Suppressor macrophage treated with lipopolysaccharide for 4 hours (primary cell): ENCODE measurements around the gene HOMER2.
"Not testable (repeated sequence)": the region's sequence is repeated elsewhere in the genome, so short reads cannot be mapped to it uniquely, and the experiment has no call there.

Experiments used
- DNase-seq: peaks from one replicate; pipeline ENCODE4 v3.0.0-alpha.2; 2020

HOMER2 gene

DNA sequence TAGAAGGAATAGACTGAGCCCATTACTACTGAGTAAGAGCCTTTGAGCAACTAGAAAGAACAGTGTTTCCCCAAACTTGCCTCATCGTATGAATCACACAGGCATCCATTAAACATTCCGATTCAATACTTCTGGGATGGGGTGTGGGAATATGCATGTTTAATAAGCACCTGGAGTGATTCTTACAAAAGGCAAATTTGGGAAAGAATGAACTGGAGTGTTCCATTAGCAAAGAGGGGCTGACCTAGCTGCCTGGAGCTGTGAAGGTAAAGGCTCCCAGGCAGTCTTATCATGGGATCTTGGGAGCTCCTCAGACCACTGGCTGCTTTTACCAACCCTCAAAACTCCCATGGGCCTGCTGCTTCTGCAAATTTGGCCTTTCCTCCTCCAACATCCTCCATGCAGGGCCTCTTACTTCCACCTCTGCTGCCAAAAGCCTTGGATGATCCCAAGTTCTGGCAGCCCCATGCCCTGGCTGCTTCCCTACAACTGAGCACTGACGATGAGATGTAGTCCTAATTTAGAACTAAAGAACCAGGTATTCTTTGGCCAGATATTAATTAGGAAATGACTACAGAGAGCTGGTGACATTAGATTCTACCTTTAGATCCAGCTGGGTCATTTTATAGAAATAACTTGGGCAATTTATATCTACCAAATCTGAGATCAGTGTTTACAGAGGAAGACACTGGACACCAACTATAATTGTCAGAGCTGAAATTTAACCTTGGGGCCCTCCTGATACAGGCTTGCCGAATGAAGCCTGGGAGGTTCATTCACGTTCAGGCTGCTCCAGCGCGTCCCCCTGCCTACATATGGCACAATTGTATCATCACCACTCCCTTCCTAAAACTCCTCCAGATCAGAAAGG is 11.2 kb upstream of the HOMER2 start:
- no peak for DNase-seq

DNA sequence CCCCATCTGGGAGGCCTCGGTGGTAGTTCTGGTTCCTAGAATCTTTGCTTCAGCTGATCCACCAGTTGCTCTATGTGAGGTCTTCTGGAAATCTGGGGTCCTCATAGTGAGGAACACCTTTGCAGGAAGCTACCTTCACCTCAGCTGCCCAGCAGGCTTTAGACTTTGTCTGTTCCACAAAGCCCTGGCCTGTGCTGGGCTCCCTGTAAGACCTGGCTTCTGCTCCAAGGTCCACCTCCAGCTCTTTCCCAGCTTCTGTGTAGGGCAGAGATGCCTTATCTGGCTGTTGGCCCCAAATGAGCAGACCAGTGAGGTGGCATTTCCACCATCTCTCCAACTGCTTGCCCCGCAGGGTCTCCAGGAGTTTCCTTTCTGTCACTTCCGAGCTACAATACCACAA is 8.2 kb upstream of the HOMER2 start:
- DNase-seq = no peak

DNA sequence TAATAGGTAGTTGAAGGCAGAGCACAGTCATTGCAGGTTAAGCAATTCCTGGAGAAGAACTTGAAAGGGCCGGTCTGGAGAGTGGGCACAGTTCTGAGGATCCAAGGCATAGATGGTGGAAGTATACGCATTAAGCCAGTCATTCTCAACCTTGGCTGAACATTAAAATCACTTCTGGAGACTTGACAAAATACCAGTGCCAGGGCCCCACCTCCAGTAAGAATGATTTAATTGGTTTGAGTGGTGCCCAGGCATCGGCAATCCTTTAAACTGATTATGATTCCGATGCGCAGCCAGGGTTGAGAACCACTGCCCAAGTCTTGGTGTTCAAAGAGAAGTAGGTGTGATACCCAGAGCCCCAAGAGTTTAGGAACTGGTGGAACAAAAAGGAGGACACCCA is 6.9 kb upstream of the HOMER2 start:
- no peak for DNase-seq

DNA sequence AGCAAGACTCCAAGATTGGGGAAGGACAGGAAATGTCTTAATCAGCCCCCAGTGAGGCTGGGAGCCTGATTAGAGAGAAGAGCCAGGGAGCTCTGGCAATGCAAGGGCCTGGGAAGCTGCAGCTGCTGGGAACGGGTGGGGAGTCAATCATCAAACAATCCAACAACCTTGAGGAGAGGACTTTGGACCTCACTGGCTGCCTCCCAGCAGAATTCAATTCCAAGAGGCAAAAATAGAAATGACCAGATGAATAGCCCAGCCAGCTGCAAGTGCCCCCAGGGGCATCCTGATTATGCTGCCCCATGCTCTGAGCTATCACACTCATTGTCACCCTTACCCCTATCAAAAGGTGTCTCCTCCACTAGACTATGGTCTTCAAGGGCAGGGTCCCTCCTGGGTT is 6.1 kb upstream of the HOMER2 start:
- no peak for DNase-seq

DNA sequence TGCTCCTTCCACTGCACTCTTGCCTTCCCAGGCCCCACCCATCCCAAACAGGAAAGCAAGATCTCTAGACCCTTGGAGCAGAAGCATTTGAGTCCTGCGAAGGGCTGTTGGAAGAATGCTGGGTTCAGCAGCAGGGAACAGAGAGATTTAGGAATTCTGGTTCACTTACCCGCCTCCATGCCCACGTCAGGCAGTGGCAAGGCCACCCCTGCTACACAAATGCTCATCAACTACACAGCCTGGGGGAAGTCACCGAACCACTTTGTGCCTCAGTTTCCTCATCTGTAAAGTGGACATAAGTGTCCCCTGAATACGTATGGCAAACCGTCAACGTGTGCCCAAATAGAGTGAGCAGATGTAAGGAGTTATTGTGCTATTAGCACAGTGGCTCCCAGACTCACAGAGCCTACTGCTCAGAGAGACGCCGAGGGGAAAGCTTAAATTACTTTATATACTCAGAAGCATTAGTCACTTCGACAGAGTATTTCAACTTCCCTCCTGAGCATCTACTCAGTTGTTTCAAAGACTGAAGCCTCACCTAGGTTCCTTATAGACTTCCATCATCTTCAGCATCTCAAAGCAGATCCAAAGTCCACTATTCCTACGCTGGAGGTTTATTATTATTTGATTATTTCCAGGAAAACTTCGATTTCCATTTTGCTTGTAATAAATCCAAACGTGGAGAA is 905 bp downstream of the HOMER2 start:
- DNase-seq = peak; percentile 23

DNA sequence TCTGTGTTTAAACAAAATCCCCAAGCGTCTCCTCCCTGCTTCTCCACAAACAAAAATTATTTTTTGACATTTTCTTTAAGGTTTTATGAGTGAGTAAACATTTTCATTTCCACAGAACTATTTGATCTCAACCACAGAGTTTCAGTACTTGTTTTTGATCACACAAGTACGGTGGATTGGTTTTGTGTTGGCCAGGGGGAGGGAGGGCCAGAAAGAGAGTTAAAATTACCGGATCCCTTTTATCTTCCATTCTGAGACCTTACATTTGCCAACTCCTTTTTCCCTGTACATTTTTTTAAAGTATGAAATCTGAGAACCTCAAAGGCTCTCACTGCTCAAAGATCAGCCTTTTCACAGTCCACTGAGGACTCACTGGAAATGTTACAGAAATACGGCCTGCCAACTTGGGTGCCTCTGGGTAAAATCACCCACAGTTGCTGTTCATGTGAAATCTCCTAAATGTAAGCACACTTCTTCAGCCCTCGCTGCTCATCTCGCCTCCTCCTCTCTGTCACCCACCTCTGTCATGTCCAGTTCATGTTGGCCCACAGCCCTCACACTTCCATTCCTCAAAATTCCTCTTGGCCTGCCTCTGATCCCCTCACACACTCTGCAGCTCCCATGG is 1.7 kb downstream of the HOMER2 start:
- no peak for DNase-seq

DNA sequence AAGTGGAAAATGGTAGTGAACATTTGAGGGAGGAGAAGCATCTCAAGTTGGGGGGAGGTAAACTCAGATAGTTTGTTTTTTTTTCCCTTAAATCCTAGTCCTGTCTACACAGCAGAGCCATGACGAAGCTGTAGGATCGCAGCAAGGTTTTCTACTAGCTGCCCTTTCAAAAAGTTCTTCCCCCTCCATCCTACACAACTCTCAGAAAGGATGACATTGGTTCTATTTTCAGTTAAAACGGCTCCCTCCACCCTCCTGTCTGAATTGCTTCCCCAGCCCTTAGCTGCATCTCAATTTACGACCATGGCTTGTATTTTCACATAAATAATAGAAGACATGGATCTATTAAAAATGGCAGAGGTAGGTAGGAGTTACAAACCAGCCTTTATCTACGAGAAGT is 2.2 kb downstream of the HOMER2 start:
- no peak for DNase-seq

DNA sequence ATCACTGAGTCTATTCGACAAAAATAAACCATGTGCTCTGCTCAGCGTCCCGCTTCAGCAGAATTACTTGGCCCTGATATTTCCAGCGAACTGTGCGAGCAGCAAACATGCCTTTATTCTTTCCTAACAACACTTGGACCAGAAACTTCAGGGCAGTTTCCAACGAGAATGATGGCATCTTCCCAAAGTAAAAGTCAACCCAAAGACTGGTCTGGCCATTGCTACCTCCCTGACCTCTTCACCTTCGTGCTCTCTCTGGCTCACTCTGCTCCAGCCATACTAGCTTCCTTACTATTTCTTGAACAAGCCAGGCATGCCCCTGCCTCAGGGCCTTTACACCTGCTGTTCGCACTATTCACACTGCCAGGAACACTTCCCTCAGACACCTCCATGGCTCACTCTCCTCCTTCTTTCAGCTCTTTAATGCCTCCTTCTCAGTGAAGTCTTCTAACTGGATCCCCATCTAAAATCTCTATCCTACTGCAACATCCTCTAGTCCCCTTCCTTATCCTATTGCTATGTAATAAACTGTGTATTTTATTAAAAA is 6.3 kb downstream of the HOMER2 start:
- no peak for DNase-seq

DNA sequence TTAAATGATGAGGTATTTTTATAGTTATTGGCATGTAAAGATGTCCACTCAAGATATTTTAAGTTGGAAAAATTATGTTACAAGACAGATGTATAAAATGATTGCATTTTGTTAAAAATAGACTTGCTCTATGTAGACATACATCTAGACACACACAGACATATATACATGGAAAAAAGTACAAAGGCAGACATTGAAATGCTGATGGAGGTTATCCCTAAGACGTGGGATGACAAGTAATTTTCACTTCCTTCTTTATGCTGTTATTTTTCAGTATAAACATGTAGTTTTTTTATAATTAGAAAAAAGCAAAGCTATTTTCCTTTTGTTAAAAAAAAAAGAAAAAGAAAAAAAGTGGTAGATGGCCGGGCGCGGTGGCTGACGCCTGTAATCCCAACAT is 7.2 kb downstream of the HOMER2 start:
- peak; percentile 19 for DNase-seq

DNA sequence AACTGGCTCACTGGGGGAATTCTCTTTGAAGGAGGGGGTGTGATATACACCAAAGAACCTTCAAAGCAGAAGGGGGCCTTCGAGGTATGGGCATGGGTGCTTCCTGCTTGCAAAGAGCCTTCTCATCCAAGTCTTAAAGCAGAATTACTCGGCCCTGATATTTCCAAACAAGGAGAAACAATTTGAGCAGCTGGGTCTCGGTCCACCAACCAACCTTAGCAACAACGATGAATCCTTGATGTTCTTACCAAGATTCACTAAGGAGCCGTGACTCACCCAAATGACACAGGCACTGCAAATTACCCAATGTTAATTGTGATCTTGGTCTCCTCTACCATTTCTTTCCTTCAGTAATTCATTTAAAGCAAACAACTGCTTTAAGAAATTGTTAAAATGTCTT is 7.7 kb downstream of the HOMER2 start:
- DNase-seq = peak; percentile 63

DNA sequence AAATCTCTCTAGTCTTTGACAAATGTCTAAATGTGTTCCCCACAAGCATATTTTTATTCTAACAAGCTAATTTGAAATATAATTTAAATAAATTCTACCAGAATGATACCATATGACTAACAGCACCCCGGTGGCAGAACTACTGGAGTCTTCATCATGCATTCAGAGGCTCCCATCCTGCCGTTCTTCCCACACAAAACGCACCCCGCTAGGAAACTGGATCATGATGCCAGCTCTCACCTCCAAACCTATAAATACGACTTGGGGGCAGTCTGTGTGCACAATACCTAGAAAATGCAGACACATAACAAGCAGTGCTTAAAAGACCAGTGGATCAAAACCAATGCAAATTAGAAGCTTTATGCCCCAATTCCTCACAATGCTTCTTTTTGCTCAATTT is 8.5 kb downstream of the HOMER2 start:
- no peak for DNase-seq

DNA sequence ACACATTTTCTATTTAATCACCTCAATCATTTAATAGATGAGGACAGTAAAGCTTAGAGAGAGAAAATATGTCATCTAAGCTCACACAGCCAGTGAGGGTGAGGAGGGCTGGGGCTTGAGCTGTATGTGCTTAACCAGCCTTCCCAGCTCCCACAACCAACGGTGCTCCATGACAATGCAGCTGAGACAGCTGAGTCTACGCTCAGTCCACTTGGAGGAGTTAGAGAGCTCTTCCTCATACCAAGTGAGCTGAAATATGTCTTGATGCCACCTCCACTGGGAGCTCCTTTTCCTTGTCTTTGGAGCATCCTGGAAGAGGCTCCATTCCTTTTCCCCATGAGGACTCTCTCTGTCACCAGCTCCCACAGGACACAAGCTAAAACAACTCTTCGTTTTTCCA is 9.3 kb downstream of the HOMER2 start:
- no peak for DNase-seq

DNA sequence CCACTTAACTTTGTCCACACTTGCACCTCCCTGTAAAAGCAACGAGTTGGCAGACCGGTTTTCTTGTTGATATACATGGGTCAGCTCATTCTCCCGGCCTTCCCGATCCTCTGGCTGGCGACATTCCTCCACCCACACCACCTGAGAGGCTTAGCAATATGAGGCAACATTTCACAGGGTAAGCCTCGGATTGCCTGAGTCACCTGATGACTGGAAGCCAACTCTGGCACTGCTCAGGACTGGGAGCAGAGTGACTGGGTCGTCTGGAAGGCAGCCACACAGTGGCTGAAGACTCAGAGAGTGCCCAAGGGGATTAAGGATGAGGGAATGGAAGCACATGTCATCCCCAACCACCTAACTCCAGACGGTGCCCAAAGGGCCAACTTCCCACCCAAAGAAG is 9.8 kb downstream of the HOMER2 start:
- DNase-seq = no peak

DNA sequence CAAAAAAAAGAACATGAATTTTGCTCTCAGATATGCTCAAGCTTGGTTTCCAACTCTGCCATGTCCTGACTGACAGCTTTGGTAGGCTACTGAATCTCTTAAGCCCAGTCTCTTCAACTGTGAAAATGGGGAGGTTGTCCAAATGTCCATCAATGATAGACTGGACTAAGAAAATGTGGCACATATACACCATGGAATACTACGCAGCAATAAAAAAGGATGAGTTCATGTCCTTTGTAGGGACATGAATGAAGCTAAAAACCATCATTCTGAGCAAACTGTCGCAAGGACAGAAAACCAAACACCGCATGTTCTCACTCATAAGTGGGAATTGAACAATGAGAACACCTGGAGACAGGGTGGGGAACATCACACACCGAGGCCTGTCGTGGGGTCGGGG is 12.8 kb downstream of the HOMER2 start:
- not testable (repeated sequence) for DNase-seq

DNA sequence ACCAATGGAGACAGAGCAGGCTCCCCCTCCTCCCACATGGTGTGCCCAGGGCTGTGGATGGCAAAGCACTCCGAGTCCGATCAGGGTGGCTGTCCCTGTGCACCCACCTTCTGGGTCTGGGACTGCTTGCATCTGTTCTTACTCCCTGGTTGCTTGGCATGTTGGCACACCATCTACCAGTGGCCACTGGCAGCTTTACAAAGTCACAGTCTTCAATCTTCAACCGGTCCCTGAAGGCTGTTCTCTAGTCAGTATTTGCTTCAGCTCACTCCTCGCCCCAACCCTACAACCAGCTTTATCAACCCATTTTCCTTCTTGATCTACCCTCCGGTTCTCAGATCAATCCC is 14.8 kb downstream of the HOMER2 start:
- no peak for DNase-seq

DNA sequence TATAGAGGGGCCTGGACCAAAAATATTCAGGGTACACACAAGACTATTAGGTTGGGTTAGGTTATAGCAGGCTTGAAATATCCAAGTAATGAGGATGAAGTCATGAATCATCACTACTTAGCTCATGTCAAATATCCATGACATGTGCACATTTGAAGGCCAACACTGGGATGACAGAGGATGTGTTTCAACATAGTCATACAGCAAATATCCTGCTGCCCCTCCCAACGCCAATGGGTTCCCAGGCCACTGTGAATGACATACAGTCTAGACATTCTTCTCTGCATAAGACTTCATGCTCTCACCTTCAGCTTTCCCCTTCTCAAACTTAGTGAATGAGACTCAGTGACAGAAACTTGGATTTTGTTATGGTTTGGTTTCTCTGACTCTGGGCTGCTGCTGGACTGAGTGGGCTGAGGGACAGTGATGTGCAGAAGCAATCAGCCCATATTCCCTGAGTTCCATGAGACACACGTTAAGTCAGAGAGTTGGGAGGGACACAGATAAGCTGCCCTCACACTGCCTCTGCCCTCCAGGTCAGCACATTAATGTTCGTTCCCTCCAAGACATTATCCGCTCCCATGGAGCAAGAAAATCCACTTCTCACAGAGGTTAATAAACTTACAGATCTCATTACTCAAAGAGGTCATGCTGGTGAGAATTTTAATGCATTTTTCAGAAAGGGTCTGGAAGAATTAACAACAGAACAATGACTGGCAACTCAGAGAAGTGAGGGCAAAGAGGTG is 15.4 kb downstream of the HOMER2 start:
- DNase-seq = peak; percentile 63

DNA sequence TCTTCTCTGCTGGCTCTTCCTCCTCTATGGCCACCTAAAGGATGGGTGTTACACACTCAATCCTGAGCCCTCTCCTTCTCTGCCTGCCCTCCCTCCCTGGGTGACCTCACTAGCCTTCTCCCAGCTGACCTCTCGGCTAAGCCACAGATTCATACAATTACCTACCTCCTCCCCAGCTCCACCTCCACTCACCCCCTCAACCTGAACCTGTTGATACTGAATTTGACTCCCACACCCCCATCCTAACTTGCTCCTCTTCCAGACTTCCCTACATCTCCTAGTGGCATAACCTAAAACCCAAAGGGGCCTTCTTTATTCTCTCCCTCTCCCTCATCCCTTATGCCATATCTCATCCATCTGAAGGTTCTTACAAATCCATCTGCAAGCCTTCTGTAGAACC is 17.1 kb downstream of the HOMER2 start:
- no peak for DNase-seq

DNA sequence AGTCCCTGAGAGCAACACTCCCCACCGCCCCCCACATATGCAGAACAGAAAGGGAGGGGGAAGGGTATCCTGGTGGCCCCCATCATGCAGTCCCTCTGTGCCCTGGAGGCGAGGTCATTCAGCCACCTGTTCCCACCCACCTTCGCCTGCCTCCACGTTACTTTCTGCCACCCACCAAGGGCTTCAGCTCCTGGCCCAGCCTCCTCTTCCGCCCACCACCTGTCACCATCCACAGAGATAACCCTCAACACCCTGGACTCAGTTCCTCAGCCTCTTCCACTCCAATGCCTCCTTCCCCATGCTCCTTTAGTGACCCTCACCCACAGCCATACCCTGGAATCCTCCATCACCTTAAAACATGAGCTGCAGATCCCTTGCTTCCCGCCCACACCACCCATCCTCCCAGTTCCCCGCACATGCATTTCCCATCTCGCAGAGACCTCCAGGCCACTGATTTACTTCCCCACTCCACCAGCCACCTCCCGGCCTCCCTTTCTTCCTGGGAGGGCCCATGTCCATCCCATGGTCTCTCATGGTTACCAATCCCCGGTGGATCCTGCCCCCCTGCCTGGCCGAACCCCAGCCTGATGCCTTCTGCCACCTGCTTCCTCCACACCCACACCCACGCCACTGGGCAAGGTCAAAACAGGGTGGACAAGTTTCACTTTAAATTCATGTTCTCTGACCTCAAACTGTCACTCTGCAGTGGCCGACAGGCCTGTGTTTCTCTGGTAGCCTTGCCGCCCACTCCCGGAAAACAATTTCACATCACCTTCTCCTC is 18.2 kb downstream of the HOMER2 start:
- DNase-seq = no peak

DNA sequence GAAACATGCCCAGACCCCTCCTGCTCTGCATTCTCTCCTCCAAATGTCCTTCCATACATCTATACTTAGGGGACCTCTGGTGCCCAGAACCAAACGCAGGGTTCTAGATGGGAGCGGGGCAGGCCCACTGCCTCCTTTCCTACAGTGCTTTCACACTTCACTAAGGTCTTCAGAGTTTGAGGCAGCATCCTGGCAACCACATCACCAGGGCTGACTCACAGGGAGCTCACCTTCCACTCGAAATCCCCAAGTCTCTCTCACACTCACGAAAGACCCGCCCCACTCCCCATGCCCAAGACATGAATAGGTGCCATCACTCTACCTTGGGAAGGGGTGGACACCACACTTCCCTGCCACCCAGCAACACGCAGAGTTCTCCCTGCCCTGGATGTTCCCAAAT is 18.9 kb downstream of the HOMER2 start:
- no peak for DNase-seq

DNA sequence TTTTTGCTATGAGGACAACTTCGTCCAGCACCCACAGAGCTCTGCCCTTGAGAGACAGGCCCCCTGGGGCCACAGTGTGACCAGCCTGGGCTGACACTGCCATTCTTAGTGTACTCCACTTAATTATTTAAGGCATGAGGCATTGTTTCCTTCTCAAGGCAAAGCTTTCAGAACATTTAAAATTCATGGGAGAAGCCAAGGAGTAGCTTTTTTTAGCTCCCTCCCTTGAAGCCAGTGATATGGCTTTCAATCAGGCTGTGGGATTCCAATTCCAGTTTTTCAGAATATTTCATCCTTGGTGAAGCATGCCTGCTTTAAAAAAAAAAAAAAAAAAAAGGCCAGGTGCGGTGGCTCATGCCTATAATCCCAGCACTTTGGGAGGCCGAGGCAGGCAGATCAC is 21.3 kb downstream of the HOMER2 start:
- DNase-seq = no peak

DNA sequence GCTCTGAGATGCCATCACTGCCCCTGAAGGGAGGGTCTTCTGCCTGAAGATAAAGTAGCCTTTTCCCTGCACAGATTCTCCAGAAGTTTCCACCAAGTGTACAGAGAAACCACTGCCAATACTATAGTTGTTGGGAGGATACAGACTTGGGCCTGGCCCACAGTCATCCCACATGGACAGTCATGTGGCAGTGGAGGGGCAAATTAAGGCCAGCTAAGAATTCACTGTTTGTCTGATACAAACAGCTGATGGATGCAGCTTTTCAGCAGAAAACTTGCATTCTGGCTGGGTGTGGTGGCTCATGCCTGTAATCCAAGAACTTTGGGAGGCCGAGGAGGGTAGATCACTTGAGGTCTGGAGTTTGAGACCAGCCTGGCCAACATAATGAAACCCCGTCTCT is 22.1 kb downstream of the HOMER2 start:
- no peak for DNase-seq

DNA sequence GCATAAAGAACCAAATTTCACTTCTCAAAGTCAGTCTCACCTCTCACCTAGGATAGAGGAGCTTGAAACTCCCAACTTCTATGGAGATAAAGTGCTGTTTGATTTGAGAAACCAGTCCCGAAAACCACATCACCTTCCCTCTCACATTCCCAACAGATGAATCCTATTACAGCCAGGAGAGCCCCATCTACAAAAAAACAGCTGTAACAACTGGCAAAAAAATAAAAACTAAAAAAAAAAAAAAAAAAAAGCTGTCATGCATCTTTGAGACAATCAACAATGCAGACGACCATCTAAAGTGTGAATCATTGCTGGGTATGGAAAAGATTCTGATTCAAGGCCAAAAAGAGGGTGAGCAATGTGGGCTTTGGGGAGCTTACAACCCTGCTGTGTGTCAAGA is 23.8 kb downstream of the HOMER2 start:
- DNase-seq = no peak
